ENCODE results near the gene ACKR4. TPM values are rescaled to one million over a fixed set of nuclear protein-coding genes. Genes with fewer than 3 reads are reported as not detected.
"Not testable (repeated sequence)": the region's sequence is repeated elsewhere in the genome, so short reads cannot be mapped to it uniquely, and the experiment has no call there.

The ACKR4 gene
- total and polyA plus RNA-seq, 2 experiments from 2014 or later: 0.26 TPM; not detected in 1

GRCh38 chr3:132600614-132601013 lies 3.5 kb downstream of the ACKR4 start:
- not testable (repeated sequence) for H3K4me3 Mint-ChIP-seq; H3K4me1 ChIP-seq (ENCODE audit: insufficient read depth); H3K9me2 ChIP-seq (ENCODE audit: insufficient read depth); H3K27me3 ChIP-seq (ENCODE audit: insufficient read depth); H3K4me1 Mint-ChIP-seq; H3K9me3 Mint-ChIP-seq; H4K20me1 ChIP-seq (replicated peaks; ENCODE audit: insufficient read depth); H3F3A ChIP-seq (replicated peaks; ENCODE audit: low read depth); H3K4me2 ChIP-seq; H3K4me3 ChIP-seq; ATAC-seq; H3K27me3 Mint-ChIP-seq (ENCODE audit: insufficient read depth, low read depth, poor library complexity); DNase-seq (ENCODE audit: low spot score); H3K36me3 Mint-ChIP-seq (ENCODE audit: low read depth); H3K27ac ChIP-seq (ENCODE audit: low read depth); H3K36me3 ChIP-seq (ENCODE audit: insufficient read depth); H3K27ac Mint-ChIP-seq; H3K79me2 ChIP-seq (replicated peaks; ENCODE audit: insufficient read depth); H2AFZ ChIP-seq

- no peak overlapping the region for H3K4me3 ChIP-seq
- peaks cover 15% of the 10 kb centered on the region for H3K4me1 ChIP-seq (ENCODE audit: insufficient read depth)
- no peaks in the 10 kb centered on the region for H4K20me1 ChIP-seq (replicated peaks; ENCODE audit: insufficient read depth)
- Mint-ChIP-seq H3K9me3 (no peaks in the 10 kb centered on the region; the same call in 2 of the 3 replicates), H3K27me3 (ENCODE audit: insufficient read depth, low read depth, poor library complexity) (no peaks in the 10 kb centered on the region), H3K4me1 (peaks cover 16% of the 10 kb centered on the region), H3K27ac (no peak overlapping the region), H3K36me3 (ENCODE audit: low read depth) (peaks cover 19% of the 10 kb centered on the region; the same call in 2 of the 3 replicates), H3K4me3 (no peak overlapping the region)
- no peak overlapping the region for H2AFZ ChIP-seq
- DNase-seq (ENCODE audit: low spot score) (peak; percentile 39), ATAC-seq (peak; percentile 29; the same call in 2 of the 3 replicates)
- no peaks in the 10 kb centered on the region for H3K79me2 ChIP-seq (replicated peaks; ENCODE audit: insufficient read depth)
- no peak overlapping the region for H3K27ac ChIP-seq (ENCODE audit: low read depth)
- H3K9me2 ChIP-seq (ENCODE audit: insufficient read depth): no peaks in the 10 kb centered on the region
- no peaks in the 10 kb centered on the region for H3K36me3 ChIP-seq (ENCODE audit: insufficient read depth)
- H3F3A ChIP-seq (replicated peaks; ENCODE audit: low read depth): no peaks in the 10 kb centered on the region
- peak overlapping the region; percentile 17 for H3K4me2 ChIP-seq
- TF ChIP-seq EZH2 (IDR thresholded peaks at IDR 0.05; ENCODE audit: low read depth, unreplicated experiment): no peak
- TF ChIP-seq ETS1 (IDR thresholded peaks at IDR 0.05): no peak
- TF ChIP-seq ZNF114 (CRISPR knock-in tag; IDR thresholded peaks at IDR 0.05): no peak
- TF ChIP-seq NANOG (IDR thresholded peaks at IDR 0.05; ENCODE audit: borderline replicate concordance): no peak
- TF ChIP-seq EZH2phosphoT487 (IDR thresholded peaks at IDR 0.05; ENCODE audit: unreplicated experiment): no peak
- TF ChIP-seq CREB1 (CRISPR knock-in tag; IDR thresholded peaks at IDR 0.05; ENCODE audit: low read depth): no peak
- TF ChIP-seq STAT1 (IDR thresholded peaks at IDR 0.05; ENCODE audit: unreplicated experiment): no peak
- no peak for TF ChIP-seq JUNB (IDR thresholded peaks at IDR 0.05; ENCODE audit: unreplicated experiment)
- TF ChIP-seq ZNF462 (CRISPR knock-in tag; IDR thresholded peaks at IDR 0.05): no peak
- H3K27me3 ChIP-seq (ENCODE audit: insufficient read depth): no peaks in the 10 kb centered on the region
Measured at GRCh38 chr3:132605374-132605792, 8.3 kb downstream of the ACKR4 start.
